HepG2 (cell line): ENCODE results near the gene RABGGTA. TPM values are rescaled to one million over a fixed set of nuclear protein-coding genes. Genes with fewer than 3 reads are reported as not detected.

ENCODE experiments used
- ATAC-seq: fragments of 200-7000 bp; cut with Tn5 transposase; 3 replicates; pipeline ENCODE4 v1.9.1; 2020; ENCODE audit warnings: mild to moderate bottlenecking, moderate library complexity
- BruUV-seq: library from RNA; stranded (reverse); fragments of 400-500 nt; replicated peaks from 2 replicates; lab custom pipeline; 2021; lab: Mats Ljungman, UMichigan
- CTCF ChIA-PET: fragments of 300-600 bp; formaldehyde crosslinking; extraction: SDS; loops from one replicate; lab custom pipeline; 2021; ENCODE audit warnings: low total read pairs, inconsistent platforms, low intra/inter-chr PET ratio; lab: Yijun Ruan, JAX
- POLR2A ChIA-PET: fragments of 350-600 bp; sonication (Branson Sonifier 250); formaldehyde crosslinking; loops from one replicate; lab custom pipeline; 2020; ENCODE audit warnings: antibody characterized with exemption, inconsistent platforms; lab: Yijun Ruan, JAX
- DNase-seq: peaks from one replicate; pipeline ENCODE4 v3.0.0-alpha.2; 2015; ENCODE audit warnings: low spot score
- FAIRE-seq: peaks from 3 replicates; lab custom pipeline; 2011; peaks lifted over from hg19 to GRCh38; lab: Jason Lieb, UNC
- H2AFZ ChIP-seq: one replicate; pipeline ENCODE4 v1.6.1; 2011; ENCODE audit warnings: low read length, inconsistent platforms
- H3K27ac ChIP-seq: fragments of 300-600 bp; 3 replicates; pipeline ENCODE4 v1.8.0; 2011; ENCODE audit warnings: mixed run types, mild to moderate bottlenecking, mixed read lengths, low read length, inconsistent platforms; ENCODE audit not compliant: insufficient read depth; ENCODE audit errors: extremely low read length
- H3K27me3 ChIP-seq, 2 experiments: fragments of 200-600 bp in 1 of 2; 2 replicates in 1 of 2; 3 replicates in 1 of 2; pipeline versions ENCODE4 v1.6.0 to v1.8.0; 2011; ENCODE audit warnings: low read length in 2 of 2, mild to moderate bottlenecking in 2 of 2, moderate library complexity in 2 of 2, inconsistent platforms in 1 of 2; ENCODE audit not compliant: insufficient read depth in 2 of 2, control insufficient read depth in 1 of 2
- H3K36me3 ChIP-seq, 2 experiments: fragments of 200-600 bp in 1 of 2; replicated peaks in 1 of 2; 2 replicates in 1 of 2; 3 replicates in 1 of 2; pipeline versions ENCODE4 v1.5.1 to v1.8.0; 2011; ENCODE audit warnings: low read length in 2 of 2, inconsistent platforms in 1 of 2; ENCODE audit not compliant: insufficient read depth in 2 of 2, control insufficient read depth in 1 of 2
- H3K4me1 ChIP-seq: 2 replicates; pipeline ENCODE4 v1.5.1; 2012; ENCODE audit warnings: low read length, inconsistent platforms; ENCODE audit not compliant: insufficient read depth
- H3K4me2 ChIP-seq: 2 replicates; pipeline ENCODE4 v1.6.0; 2011; ENCODE audit warnings: low read depth, low read length, inconsistent platforms
- H3K4me3 ChIP-seq, 3 experiments: fragments of 200-600 bp in 1 of 3; sonication (generic), shearing (Covaris generic) in 1 of 3; replicated peaks in 1 of 3; 2 replicates each; pipeline ENCODE4 v1.5.1; 2011 to 2016; ENCODE audit warnings: low read length in 3 of 3, inconsistent platforms in 2 of 3, low read depth in 2 of 3, mild to moderate bottlenecking in 2 of 3, control low read depth in 1 of 3, mixed read lengths in 1 of 3; ENCODE audit not compliant: insufficient read depth in 1 of 3
- H3K79me2 ChIP-seq: one replicate; pipeline ENCODE4 v1.6.1; 2011; ENCODE audit warnings: low read length, inconsistent platforms; ENCODE audit not compliant: insufficient read depth
- H3K9ac ChIP-seq: 2 replicates; pipeline ENCODE4 v1.6.0; 2011; ENCODE audit warnings: mild to moderate bottlenecking, low read depth, low read length, inconsistent platforms; ENCODE audit not compliant: insufficient read depth
- H3K9me3 ChIP-seq: 2 replicates; pipeline ENCODE4 v1.5.1; 2012; ENCODE audit warnings: mild to moderate bottlenecking, low read length
- H4K20me1 ChIP-seq: 2 replicates; pipeline ENCODE4 v1.6.0; 2011; ENCODE audit warnings: inconsistent platforms, mild to moderate bottlenecking, low read length, moderate library complexity; ENCODE audit not compliant: insufficient read depth
- ARHGAP35 ChIP-seq: sonication (generic); formaldehyde crosslinking; IDR thresholded peaks from 2 replicates; pipeline ENCODE4 v1.9.0; 2022; ENCODE audit warnings: mild to moderate bottlenecking, inconsistent platforms, moderate library complexity, missing genetic modification reagents, borderline replicate concordance
- GPN1 ChIP-seq: sonication (generic); formaldehyde crosslinking; IDR thresholded peaks from 2 replicates; pipeline ENCODE4 v1.5.1; 2020; ENCODE audit warnings: missing genetic modification reagents, borderline replicate concordance
- MED8 ChIP-seq: sonication (generic); formaldehyde crosslinking; IDR thresholded peaks from 2 replicates; pipeline ENCODE4 v1.8.1; 2023; ENCODE audit warnings: mild to moderate bottlenecking, missing genetic modification reagents; ENCODE audit not compliant: insufficient replicate concordance
- SMAD1 ChIP-seq: sonication (generic); formaldehyde crosslinking; IDR thresholded peaks from 2 replicates; pipeline ENCODE4 v1.4.0; 2020; ENCODE audit warnings: missing genetic modification reagents, low read depth, mild to moderate bottlenecking, borderline replicate concordance
- ZFX ChIP-seq: sonication (generic); formaldehyde crosslinking; IDR thresholded peaks from 2 replicates; pipeline ENCODE4 v1.4.0; 2020; ENCODE audit warnings: mild to moderate bottlenecking, low read depth, missing genetic modification reagents, moderate library complexity
- ZMYM3 ChIP-seq: sonication (generic); formaldehyde crosslinking; IDR thresholded peaks from 2 replicates; pipeline ENCODE4 v1.5.1; 2020; ENCODE audit warnings: mild to moderate bottlenecking, missing genetic modification reagents
- ZNF230 ChIP-seq: sonication (generic); formaldehyde crosslinking; IDR thresholded peaks from 2 replicates; pipeline ENCODE4 v1.4.0; 2020; ENCODE audit warnings: mild to moderate bottlenecking, missing genetic modification reagents
- ZNF280B ChIP-seq: sonication (generic); formaldehyde crosslinking; IDR thresholded peaks from 2 replicates; pipeline ENCODE4 v1.5.0; 2020; ENCODE audit warnings: missing genetic modification reagents, mild to moderate bottlenecking, borderline replicate concordance
- ZNF572 ChIP-seq: sonication (generic); formaldehyde crosslinking; IDR thresholded peaks from 2 replicates; pipeline ENCODE4 v1.5.1; 2020; ENCODE audit warnings: mild to moderate bottlenecking, missing genetic modification reagents
- ZNF687 ChIP-seq: sonication (generic); formaldehyde crosslinking; IDR thresholded peaks from 2 replicates; pipeline ENCODE4 v1.5.1; 2020; ENCODE audit warnings: mild to moderate bottlenecking, missing genetic modification reagents, moderate library complexity
- ZNF768 ChIP-seq: sonication (generic); formaldehyde crosslinking; IDR thresholded peaks from 2 replicates; pipeline ENCODE4 v1.4.0; 2020; ENCODE audit warnings: missing genetic modification reagents
- ZSCAN20 ChIP-seq: sonication (generic); formaldehyde crosslinking; IDR thresholded peaks from 2 replicates; pipeline ENCODE4 v1.4.0; 2020; ENCODE audit warnings: missing genetic modification reagents, mild to moderate bottlenecking, borderline replicate concordance
- WGBS: methylation state at CpG from one replicate; pipeline ENCODE4 v1.1.6; 2017; ENCODE audit warnings: low lambda C conversion rate; 5-methylcytosine and 5-hydroxymethylcytosine counted together
- in situ Hi-C: cut with HindIII; loops from 2 replicates; pipeline ENCODE4 v1.10.0; 2017; ENCODE audit warnings: low pct_unique_long_range_greater_than_20kb; ENCODE audit not compliant: extremely low pct_ligation_motif_present
- intact Hi-C: fragments of 100-400 bp; cut with micrococcal nuclease; formaldehyde crosslinking; loops from one replicate; pipeline ENCODE4 v1.10.0; 2022; ENCODE audit not compliant: unreplicated experiment
- polyA plus RNA-seq, 8 experiments: library from polyadenylated mRNA; depleted of rRNA in 3 of 8; stranded (reverse) in 7 of 8; unstranded in 1 of 8; fragments of >200 nt; fragmentation: Illumina TruSeq in 4 of 8; extraction: Trizol in 4 of 8; gene quantifications; 2 replicates each; pipeline versions ENCODE4 v1.2.1 to v1.2.3, GENCODE V29; 2011 to 2016; ENCODE audit warnings: low read depth in 4 of 8, missing spikeins in 1 of 8, mixed read lengths in 1 of 8; ENCODE audit not compliant: insufficient read depth in 1 of 8
- total RNA-seq, 5 experiments: library from RNA; depleted of rRNA; stranded (reverse); fragments of >200 nt; fragmentation: Illumina TruSeq; extraction: Trizol; gene quantifications; 2 replicates each; pipeline ENCODE4 v1.2.3, GENCODE V29; 2016; ENCODE audit warnings: low read depth in 1 of 5
- TF ChIP-seq, protein P1 (sequence below): sonication (generic); formaldehyde crosslinking; IDR thresholded peaks from 2 replicates; pipeline ENCODE4; 2020; ENCODE audit warnings: missing genetic modification reagents, mild to moderate bottlenecking, borderline replicate concordance

RABGGTA gene
- total and polyA plus RNA-seq, 2 of the 13 experiments (the other 11 are each of a cell fraction or from before 2014, with no cell fraction given) = 57.9 to 90.8 TPM

DNA sequence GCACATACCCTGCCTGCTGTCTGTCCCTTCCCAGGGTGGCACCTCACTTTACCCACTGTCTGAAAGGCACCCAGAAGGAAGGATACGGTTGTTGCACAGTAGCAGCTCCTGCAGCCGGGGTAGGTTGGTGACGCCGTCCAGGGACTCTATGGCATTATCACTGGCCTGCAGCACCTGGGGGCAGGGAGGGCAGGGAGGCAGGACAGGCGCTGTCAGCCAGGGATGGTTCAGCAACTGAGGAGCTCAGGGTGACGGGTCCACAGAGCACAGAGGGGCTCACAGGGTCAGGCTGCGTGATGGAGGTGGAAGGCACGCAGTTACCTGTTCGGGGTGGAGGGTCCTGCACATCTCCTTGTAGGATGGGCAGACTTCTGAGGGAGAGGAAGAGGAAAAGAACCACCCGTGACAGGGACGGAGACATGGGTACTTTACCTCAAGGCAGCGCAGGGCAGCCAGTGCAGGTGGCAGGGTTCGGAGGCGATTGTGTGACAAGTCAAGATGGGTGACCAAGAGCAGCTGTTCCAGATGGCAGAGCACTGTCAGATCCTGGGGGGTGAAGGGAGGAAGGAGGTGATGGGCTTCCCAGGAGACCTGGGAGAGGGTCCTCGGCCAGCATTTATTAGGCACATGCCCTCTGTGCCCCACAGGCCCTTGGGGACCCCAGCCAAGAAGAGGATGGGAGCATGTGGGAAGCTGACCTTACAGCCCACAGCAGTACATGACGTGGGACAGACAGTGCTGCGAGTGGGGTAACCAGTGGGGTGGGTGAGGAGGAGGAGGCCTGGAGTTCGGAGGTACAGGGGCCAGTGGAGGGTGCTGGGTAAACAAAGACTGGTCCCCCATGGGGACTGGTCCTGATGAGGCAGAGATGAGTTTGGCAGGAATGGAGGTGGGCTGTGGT, 4.8 kb downstream of the RABGGTA start:
- FAIRE-seq (no peak), DNase-seq (no peak), ATAC-seq (no peak)
- POLR2A ChIA-PET = interaction anchor here (3.7 to 16.5 kb wide), 3 partner anchors 10 to 26 kb away, joined by 23 to 435 read pairs (median 254); partner anchors contain the start of genes TGM1 and TINF2
- no TSS peak for BruUV-seq
- intact Hi-C loops (no loop called here), in situ Hi-C loops (no loop called here)
- CTCF ChIA-PET = no interaction called here
- 92% methylated on average over 18 of the region's 18 CpGs for WGBS
- Histone ChIP-seq H3K4me2 (no peak overlapping the region), H3K79me2 (peaks cover under 1% of the 10 kb centered on the region), H3K36me3 (peaks cover 19 to 38% of the 10 kb centered on the region in 2 experiments; a peak in 4 of 5 replicates), H3K4me3 (no peak overlapping the region), H3K27ac (no peak overlapping the region), H3K4me1 (peaks cover 9% of the 10 kb centered on the region), H4K20me1 (no peaks in the 10 kb centered on the region), H2AFZ (no peak overlapping the region), H3K27me3 (no peaks in the 10 kb centered on the region; a peak in 1 of 5 replicates), H3K9ac (no peak overlapping the region), H3K9me3 (no peaks in the 10 kb centered on the region)
- TF ChIP-seq GPN1 (no peak), MED8 (CRISPR knock-in tag) (no peak), ZNF768 (CRISPR knock-in tag) (no peak), ARHGAP35 (CRISPR knock-in tag) (no peak), ZMYM3 (CRISPR knock-in tag) (no peak), ZNF572 (CRISPR knock-in tag) (0 out of 2 replicates have a peak, but pooled peaks have one; percentile 67), ZNF280B (CRISPR knock-in tag) (peak; percentile 16; the same call in 1 of the 2 replicates), SMAD1 (0 out of 2 replicates have a peak, but pooled peaks have one; percentile 51), ZNF687 (CRISPR knock-in tag) (0 out of 2 replicates have a peak, but pooled peaks have one; percentile 9), ZSCAN20 (CRISPR knock-in tag) (no peak), ZFX (CRISPR knock-in tag) (no peak), ZNF230 (CRISPR knock-in tag) (no peak)
- TF ChIP-seq, protein P1, sequence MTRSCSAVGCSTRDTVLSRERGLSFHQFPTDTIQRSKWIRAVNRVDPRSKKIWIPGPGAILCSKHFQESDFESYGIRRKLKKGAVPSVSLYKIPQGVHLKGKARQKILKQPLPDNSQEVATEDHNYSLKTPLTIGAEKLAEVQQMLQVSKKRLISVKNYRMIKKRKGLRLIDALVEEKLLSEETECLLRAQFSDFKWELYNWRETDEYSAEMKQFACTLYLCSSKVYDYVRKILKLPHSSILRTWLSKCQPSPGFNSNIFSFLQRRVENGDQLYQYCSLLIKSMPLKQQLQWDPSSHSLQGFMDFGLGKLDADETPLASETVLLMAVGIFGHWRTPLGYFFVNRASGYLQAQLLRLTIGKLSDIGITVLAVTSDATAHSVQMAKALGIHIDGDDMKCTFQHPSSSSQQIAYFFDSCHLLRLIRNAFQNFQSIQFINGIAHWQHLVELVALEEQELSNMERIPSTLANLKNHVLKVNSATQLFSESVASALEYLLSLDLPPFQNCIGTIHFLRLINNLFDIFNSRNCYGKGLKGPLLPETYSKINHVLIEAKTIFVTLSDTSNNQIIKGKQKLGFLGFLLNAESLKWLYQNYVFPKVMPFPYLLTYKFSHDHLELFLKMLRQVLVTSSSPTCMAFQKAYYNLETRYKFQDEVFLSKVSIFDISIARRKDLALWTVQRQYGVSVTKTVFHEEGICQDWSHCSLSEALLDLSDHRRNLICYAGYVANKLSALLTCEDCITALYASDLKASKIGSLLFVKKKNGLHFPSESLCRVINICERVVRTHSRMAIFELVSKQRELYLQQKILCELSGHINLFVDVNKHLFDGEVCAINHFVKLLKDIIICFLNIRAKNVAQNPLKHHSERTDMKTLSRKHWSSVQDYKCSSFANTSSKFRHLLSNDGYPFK (CRISPR knock-in tag) = 0 out of 2 replicates have a peak, but pooled peaks have one; percentile 19
